22Rv1 (cell line): Measurements from ENCODE around the gene DLG4.
"Not testable (repeated sequence)": the region's sequence is repeated elsewhere in the genome, so short reads cannot be mapped to it uniquely, and the experiment has no call there.

ENCODE experiments used
- ZFX ChIP-seq: fragments of 450-650 bp; IDR thresholded peaks from 2 replicates; pipeline ENCODE4 v1.6.1; 2017; ENCODE audit warnings: antibody characterized with exemption, borderline replicate concordance
- TF ChIP-seq, protein P1 (sequence below): fragments of 450-650 bp; IDR thresholded peaks from 2 replicates; pipeline ENCODE4 v1.5.1; 2017; ENCODE audit warnings: mild to moderate bottlenecking

DNA sequence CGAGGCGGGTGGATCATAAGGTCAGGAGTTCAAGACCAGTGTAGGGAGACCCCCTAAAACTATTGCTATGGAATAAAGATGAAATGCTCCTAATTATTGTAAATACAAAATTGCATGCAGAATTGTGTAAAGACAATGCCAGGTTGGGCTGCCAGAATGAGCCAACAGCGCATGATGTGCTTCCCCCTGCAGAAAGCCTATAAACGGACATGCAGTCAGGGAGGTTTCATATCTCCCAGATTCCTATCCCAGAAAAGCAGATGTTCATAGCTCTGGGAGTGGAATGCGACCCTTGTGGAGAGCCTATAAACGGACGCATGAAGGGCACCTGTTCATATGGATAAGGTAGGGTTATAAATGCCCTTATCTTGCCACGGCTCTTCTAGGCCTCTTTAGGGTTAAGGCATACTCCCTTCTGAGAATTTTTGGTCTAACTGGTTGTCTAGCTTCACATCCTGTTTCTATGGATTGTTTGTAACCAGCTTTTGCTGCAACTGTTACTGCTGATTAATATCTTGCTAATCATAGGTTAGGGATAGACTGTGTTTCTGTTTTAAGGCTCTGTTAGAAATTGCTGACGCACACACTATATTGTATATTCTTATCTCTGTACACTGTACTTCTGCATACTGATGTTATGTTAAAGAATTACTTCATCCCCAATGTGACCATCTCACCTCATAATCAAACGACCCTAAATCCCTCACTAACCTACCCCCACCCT is 50.6 kb downstream of the DLG4 start:
- TF ChIP-seq, protein P1, sequence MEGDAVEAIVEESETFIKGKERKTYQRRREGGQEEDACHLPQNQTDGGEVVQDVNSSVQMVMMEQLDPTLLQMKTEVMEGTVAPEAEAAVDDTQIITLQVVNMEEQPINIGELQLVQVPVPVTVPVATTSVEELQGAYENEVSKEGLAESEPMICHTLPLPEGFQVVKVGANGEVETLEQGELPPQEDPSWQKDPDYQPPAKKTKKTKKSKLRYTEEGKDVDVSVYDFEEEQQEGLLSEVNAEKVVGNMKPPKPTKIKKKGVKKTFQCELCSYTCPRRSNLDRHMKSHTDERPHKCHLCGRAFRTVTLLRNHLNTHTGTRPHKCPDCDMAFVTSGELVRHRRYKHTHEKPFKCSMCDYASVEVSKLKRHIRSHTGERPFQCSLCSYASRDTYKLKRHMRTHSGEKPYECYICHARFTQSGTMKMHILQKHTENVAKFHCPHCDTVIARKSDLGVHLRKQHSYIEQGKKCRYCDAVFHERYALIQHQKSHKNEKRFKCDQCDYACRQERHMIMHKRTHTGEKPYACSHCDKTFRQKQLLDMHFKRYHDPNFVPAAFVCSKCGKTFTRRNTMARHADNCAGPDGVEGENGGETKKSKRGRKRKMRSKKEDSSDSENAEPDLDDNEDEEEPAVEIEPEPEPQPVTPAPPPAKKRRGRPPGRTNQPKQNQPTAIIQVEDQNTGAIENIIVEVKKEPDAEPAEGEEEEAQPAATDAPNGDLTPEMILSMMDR = not testable (repeated sequence)
- TF ChIP-seq ZFX = not testable (repeated sequence)
